H1 (cell line): ENCODE measurements around the gene PLPPR3. TPM values are rescaled to one million over a fixed set of nuclear protein-coding genes. Genes with fewer than 3 reads are reported as not detected.

Experiments
- CTCF ChIA-PET: fragments of 300-600 bp; sonication (Branson Sonifier 250); formaldehyde crosslinking; loops from one replicate; lab custom pipeline; 2021; ENCODE audit not compliant: partially characterized antibody; lab: Charles Lee
- POLR2A ChIA-PET: fragments of 300-600 bp; sonication (Branson Sonifier 250); formaldehyde crosslinking; loops from one replicate; lab custom pipeline; 2021; ENCODE audit warnings: inconsistent platforms; ENCODE audit not compliant: partially characterized antibody; lab: Charles Lee
- DNase-seq, 2 experiments: peaks; one replicate each; pipeline versions ENCODE4 v3.0.0 to v3.0.0-alpha.2; 2010 to 2022; ENCODE audit warnings: low spot score in 2 of 2, low read depth in 1 of 2, mixed read lengths in 1 of 2
- FAIRE-seq: peaks from 2 replicates; lab custom pipeline; 2011; peaks lifted over from hg19 to GRCh38; lab: Jason Lieb, UNC
- H2AFZ ChIP-seq: 2 replicates; pipeline ENCODE4 v1.8.1; 2012; ENCODE audit warnings: low read length, inconsistent platforms
- H2AK5ac ChIP-seq: 2 replicates; pipeline ENCODE4 v1.6.1; 2013; ENCODE audit warnings: low read depth, low read length
- H2BK120ac ChIP-seq: replicated peaks from 2 replicates; pipeline ENCODE3; 2013; ENCODE audit warnings: low read depth, low read length, inconsistent platforms
- H2BK12ac ChIP-seq: 2 replicates; pipeline ENCODE4 v1.6.1; 2013; ENCODE audit warnings: low read depth, low read length
- H2BK15ac ChIP-seq: 2 replicates; pipeline ENCODE4 v1.6.1; 2013; ENCODE audit warnings: low read length
- H2BK20ac ChIP-seq: 2 replicates; pipeline ENCODE4 v1.6.1; 2013; ENCODE audit warnings: low read length
- H2BK5ac ChIP-seq: 2 replicates; pipeline ENCODE4 v1.6.1; 2013; ENCODE audit warnings: low read depth, low read length
- H3K14ac ChIP-seq: 2 replicates; pipeline ENCODE4 v1.6.1; 2013; ENCODE audit warnings: inconsistent platforms; ENCODE audit not compliant: insufficient read length
- H3K18ac ChIP-seq: 2 replicates; pipeline ENCODE4 v1.6.1; 2013; ENCODE audit warnings: low read length; ENCODE audit errors: extremely low read depth
- H3K23ac ChIP-seq: 2 replicates; pipeline ENCODE4 v1.6.1; 2013; ENCODE audit warnings: inconsistent platforms; ENCODE audit not compliant: insufficient read length
- H3K23me2 ChIP-seq: 2 replicates; pipeline ENCODE4 v1.6.1; 2013; ENCODE audit warnings: low read depth, low read length
- H3K27ac ChIP-seq: 2 replicates; pipeline ENCODE4 v1.6.1; 2011; ENCODE audit warnings: low read depth, low read length, inconsistent platforms
- H3K27me3 ChIP-seq, 4 experiments: replicated peaks in 1 of 4; 1 replicate in 1 of 4; 2 replicates in 3 of 4; pipeline versions ENCODE4 v1.6.1 to v1.8.1; 2011 to 2013; ENCODE audit warnings: low read length in 3 of 4, mild to moderate bottlenecking in 3 of 4, inconsistent platforms in 2 of 4, mixed read lengths in 2 of 4, moderate library complexity in 1 of 4; ENCODE audit not compliant: control insufficient read depth in 3 of 4, insufficient read depth in 3 of 4; ENCODE audit errors: extremely low read depth in 1 of 4
- H3K36me3 ChIP-seq, 4 experiments: 2 replicates each; pipeline versions ENCODE4 v1.6.1 to v1.8.1; 2011 to 2013; ENCODE audit warnings: mild to moderate bottlenecking in 4 of 4, low read length in 3 of 4, moderate library complexity in 2 of 4, control low read depth in 1 of 4, inconsistent platforms in 1 of 4; ENCODE audit not compliant: insufficient read depth in 4 of 4, control insufficient read depth in 2 of 4
- H3K4ac ChIP-seq: replicated peaks from 2 replicates; pipeline ENCODE3; 2013; ENCODE audit warnings: low read length, low read depth, mixed read lengths, inconsistent platforms; ENCODE audit not compliant: insufficient read length
- H3K4me1 ChIP-seq, 4 experiments: replicated peaks in 1 of 4; 1 replicate in 1 of 4; 2 replicates in 3 of 4; pipeline versions ENCODE4 v1.6.1 to v1.8.1; 2011 to 2013; ENCODE audit warnings: low read length in 3 of 4, inconsistent platforms in 2 of 4, mixed read lengths in 1 of 4; ENCODE audit not compliant: insufficient read depth in 4 of 4, control insufficient read depth in 3 of 4
- H3K4me2 ChIP-seq, 2 experiments: 2 replicates each; pipeline versions ENCODE4 v1.6.1 to v1.8.1; 2011 to 2013; ENCODE audit warnings: low read depth in 2 of 2, low read length in 2 of 2, control low read depth in 1 of 2, inconsistent platforms in 1 of 2, mild to moderate bottlenecking in 1 of 2; ENCODE audit not compliant: insufficient read depth in 1 of 2
- H3K4me3 ChIP-seq, 4 experiments: fragments of 200-600, 300-600 bp in 1 of 4; sonication (generic), shearing (Covaris generic), sonication (Bioruptor Twin) in 1 of 4; 2 replicates each; pipeline versions ENCODE4 v1.5.1 to v1.8.1; 2011 to 2016; ENCODE audit warnings: low read length in 4 of 4, low read depth in 3 of 4, control low read depth in 2 of 4, inconsistent platforms in 2 of 4, mild to moderate bottlenecking in 2 of 4, mixed read lengths in 1 of 4, moderate library complexity in 1 of 4; ENCODE audit not compliant: insufficient read depth in 2 of 4; ENCODE audit errors: extremely low read depth in 1 of 4
- H3K56ac ChIP-seq: replicated peaks from 2 replicates; pipeline ENCODE3; 2013; ENCODE audit warnings: low read depth, mild to moderate bottlenecking, mixed read lengths, low read length, inconsistent platforms; ENCODE audit not compliant: insufficient read length
- H3K79me1 ChIP-seq: 2 replicates; pipeline ENCODE4 v1.6.1; 2013; ENCODE audit warnings: low read depth, low read length, control low read depth
- H3K79me2 ChIP-seq, 2 experiments: 2 replicates each; pipeline versions ENCODE4 v1.6.1 to v1.8.1; 2012 to 2013; ENCODE audit warnings: low read length in 2 of 2, mild to moderate bottlenecking in 2 of 2, inconsistent platforms in 1 of 2; ENCODE audit not compliant: insufficient read depth in 2 of 2, control insufficient read depth in 1 of 2
- H3K9ac ChIP-seq, 4 experiments: replicated peaks in 1 of 4; 1 replicate in 1 of 4; 2 replicates in 3 of 4; pipeline versions ENCODE4 v1.6.1 to v1.8.1; 2011 to 2013; ENCODE audit warnings: low read depth in 3 of 4, low read length in 3 of 4, control low read depth in 2 of 4, mild to moderate bottlenecking in 2 of 4, moderate library complexity in 2 of 4, inconsistent platforms in 1 of 4; ENCODE audit errors: extremely low read depth in 1 of 4
- H3K9me3 ChIP-seq, 2 experiments: 2 replicates each; pipeline versions ENCODE4 v1.6.1 to v1.8.1; 2012 to 2013; ENCODE audit warnings: mild to moderate bottlenecking in 2 of 2, moderate library complexity in 2 of 2, control low read depth in 1 of 2, inconsistent platforms in 1 of 2, low read depth in 1 of 2, low read length in 1 of 2, mixed read lengths in 1 of 2; ENCODE audit not compliant: insufficient read depth in 2 of 2
- H4K20me1 ChIP-seq, 2 experiments: replicated peaks in 1 of 2; 2 replicates each; pipeline versions ENCODE3 to v1.8.1; 2011 to 2013; ENCODE audit warnings: inconsistent platforms in 2 of 2, low read length in 2 of 2, mild to moderate bottlenecking in 1 of 2; ENCODE audit not compliant: insufficient read depth in 2 of 2, control insufficient read depth in 1 of 2
- H4K5ac ChIP-seq: 2 replicates; pipeline ENCODE4 v1.6.1; 2013; ENCODE audit warnings: low read length, low read depth, mixed read lengths, inconsistent platforms; ENCODE audit not compliant: insufficient read length
- H4K8ac ChIP-seq: 2 replicates; pipeline ENCODE4 v1.8.0; 2013; ENCODE audit warnings: mild to moderate bottlenecking, moderate library complexity, low read length, inconsistent platforms; ENCODE audit not compliant: insufficient read depth; ENCODE audit errors: extremely low read depth
- H4K91ac ChIP-seq: replicated peaks from 2 replicates; pipeline ENCODE3; 2013; ENCODE audit warnings: low read length, mixed read lengths, inconsistent platforms; ENCODE audit not compliant: insufficient read length
- BACH1 ChIP-seq: IDR thresholded peaks from 2 replicates; pipeline ENCODE4 v1.6.1; 2012; ENCODE audit warnings: low read length, improper control_type of control experiment
- BCL11A ChIP-seq, 2 experiments: IDR thresholded peaks; one replicate each; pipeline ENCODE4 v1.6.1; 2011; ENCODE audit warnings: low read depth in 2 of 2, low read length in 2 of 2, mild to moderate bottlenecking in 2 of 2
- BRCA1 ChIP-seq: IDR thresholded peaks from 2 replicates; pipeline ENCODE4 v1.6.1; 2012; ENCODE audit warnings: low read depth, low read length, improper control_type of control experiment
- CBX8 ChIP-seq: fragments of 300-800, 300-1000 bp; sonication (generic); IDR thresholded peaks from 2 replicates; pipeline ENCODE4 v1.7.1; 2016; ENCODE audit warnings: low read depth, low read length, borderline replicate concordance
- FOSL1 ChIP-seq: IDR thresholded peaks from 2 replicates; pipeline ENCODE4 v1.6.1; 2011; ENCODE audit warnings: mild to moderate bottlenecking, low read depth, low read length, moderate library complexity; ENCODE audit not compliant: insufficient read depth
- GTF2F1 ChIP-seq: IDR thresholded peaks from 2 replicates; pipeline ENCODE4 v1.6.1; 2012; ENCODE audit warnings: low read depth, low read length, improper control_type of control experiment, borderline replicate concordance
- KDM4A ChIP-seq: IDR thresholded peaks from one replicate; pipeline ENCODE4 v1.7.1; 2012; ENCODE audit warnings: low read depth, mild to moderate bottlenecking, moderate library complexity, low read length, inconsistent platforms; ENCODE audit not compliant: severe bottlenecking
- POU5F1 ChIP-seq: IDR thresholded peaks from 2 replicates; pipeline ENCODE4 v1.6.1; 2011; ENCODE audit warnings: low read depth, mild to moderate bottlenecking, low read length, moderate library complexity
- RFX5 ChIP-seq: IDR thresholded peaks from 2 replicates; pipeline ENCODE4 v1.6.1; 2011; ENCODE audit warnings: low read depth, low read length, improper control_type of control experiment, borderline replicate concordance
- SRF ChIP-seq: IDR thresholded peaks from 2 replicates; pipeline ENCODE4 v1.6.1; 2011; ENCODE audit warnings: mild to moderate bottlenecking, low read depth, low read length, moderate library complexity
- TBP ChIP-seq: IDR thresholded peaks from 2 replicates; pipeline ENCODE4 v1.6.1; 2011; ENCODE audit warnings: low read depth, low read length, improper control_type of control experiment
- TCF12 ChIP-seq: IDR thresholded peaks from 2 replicates; pipeline ENCODE4 v1.6.1; 2011; ENCODE audit warnings: low read depth, mild to moderate bottlenecking, low read length
- USF2 ChIP-seq: IDR thresholded peaks from 2 replicates; pipeline ENCODE4 v1.6.1; 2011; ENCODE audit warnings: low read length, improper control_type of control experiment
- WGBS, 2 experiments: shearing (Covaris generic) in 1 of 2; methylation state at CpG; one replicate each; pipeline versions ENCODE4 v1.1.6 to v1.1.7; 2013 to 2015; ENCODE audit warnings: low lambda C conversion rate in 2 of 2, mixed read lengths in 2 of 2, inconsistent platforms in 1 of 2, low coverage in 1 of 2, missing lambda C conversion rate in 1 of 2; ENCODE audit not compliant: insufficient replicate concordance in 2 of 2, insufficient coverage in 1 of 2, insufficient read length in 1 of 2; ENCODE audit errors: extremely low coverage in 1 of 2, missing lambda C conversion rate in 1 of 2; 5-methylcytosine and 5-hydroxymethylcytosine counted together
- polyA plus RNA-seq, 7 experiments: library from polyadenylated mRNA; depleted of rRNA in 3 of 7; stranded (reverse) in 5 of 7; unstranded in 2 of 7; fragments of >200 nt in 5 of 7; fragments of 200-250 nt in 2 of 7; gene quantifications; 1 replicate in 5 of 7; 2 replicates in 1 of 7; 4 replicates in 1 of 7; pipeline versions ENCODE4 v1.2.1 to v1.2.3, GENCODE V29; 2011 to 2013; ENCODE audit warnings: missing spikeins in 2 of 7, mixed read lengths in 2 of 7
- total RNA-seq: library from RNA; stranded (reverse); fragmentation: NEBNext Ultra II Directional; extraction: Animal tissue kit (Norgen Biotek cat#: 25700); gene quantifications from 2 replicates; pipeline ENCODE4 v1.2.1, GENCODE V29; 2021

Gene PLPPR3
- total and polyA plus RNA-seq, 2 of the 8 experiments (the other 6 are each of a cell fraction or from before 2014, with no cell fraction given), result 71.7 to 76.4 TPM

DNA sequence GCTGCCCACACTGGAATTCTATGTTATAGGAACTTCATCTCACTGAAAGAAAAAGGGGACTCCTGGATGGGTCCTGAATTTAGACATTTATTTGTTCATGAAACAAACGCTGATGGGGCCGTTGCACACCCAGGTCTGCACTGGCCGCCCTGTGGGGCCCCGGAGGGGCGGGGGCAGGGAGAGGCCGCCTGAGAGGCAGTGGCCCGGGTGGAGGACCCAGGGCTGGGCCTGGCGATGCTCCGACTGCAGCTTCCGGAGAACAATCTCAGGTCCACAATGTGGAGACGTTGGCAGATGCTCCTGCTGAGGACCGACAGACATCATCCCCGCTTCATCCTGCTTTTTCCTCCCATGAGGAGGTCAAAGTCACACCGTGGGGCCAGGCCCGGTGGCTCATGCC, 40.8 kb downstream of the PLPPR3 start:
- Histone ChIP-seq H2BK120ac (no peak overlapping the region), H3K27ac (no peak overlapping the region), H3K14ac (no peak overlapping the region), H3K56ac (no peak overlapping the region), H3K4me3 (no peak overlapping the region), H3K27me3 (no peaks in the 10 kb centered on the region), H4K8ac (no peak overlapping the region), H2BK20ac (peak overlapping the region; percentile 97; the same call in 1 of the 2 replicates), H3K4me2 (no peak overlapping the region), H3K23ac (no peak overlapping the region), H3K9ac (no peak overlapping the region), H2BK5ac (peak overlapping the region; percentile 71; the same call in 1 of the 2 replicates), H2AFZ (no peak overlapping the region), H3K18ac (peak overlapping the region; percentile 96; the same call in 1 of the 2 replicates), H3K23me2 (no peaks in the 10 kb centered on the region), H4K20me1 (no peaks in the 10 kb centered on the region), H4K5ac (no peak overlapping the region), H2BK12ac (peak overlapping the region; percentile 84), H3K4me1 (peaks cover 7 to 16% (median 12%) of the 10 kb centered on the region in 4 experiments), H3K36me3 (no peaks in the 10 kb centered on the region), H2BK15ac (peak overlapping the region; percentile 95; the same call in 1 of the 2 replicates), H4K91ac (no peak overlapping the region), H3K79me1 (no peaks in the 10 kb centered on the region; the same call in 1 of the 2 replicates), H3K9me3 (no peaks in the 10 kb centered on the region), H3K4ac (no peak overlapping the region), H2AK5ac (peak overlapping the region; percentile 93; the same call in 1 of the 2 replicates), H3K79me2 (peaks cover 0 to 2% of the 10 kb centered on the region in 2 experiments; a peak in 2 of 4 replicates)
- no peak for FAIRE-seq
- no peak for DNase-seq
- POLR2A ChIA-PET, result interaction anchor here (0.6 to 9.0 kb wide), 8 partner anchors 8 to 257 kb away, joined by 3 to 61 read pairs (median 10); partner anchors contain the start of gene PTBP1
- WGBS, 2 experiments, result 95% methylated on average over 15 of the region's 15 CpGs; no CpG with 5 or more reads in 1 of the 2 experiments
- CTCF ChIA-PET, result interaction anchor here (1.3 to 2.5 kb wide), 2 partner anchors 11 to 76 kb away, joined by 3 to 10 read pairs; no protein-coding TSS in a partner anchor
- no peak for TF ChIP-seq BRCA1
- no peak for TF ChIP-seq TBP
- TF ChIP-seq POU5F1, result no peak
- TF ChIP-seq BACH1, result no peak
- no peak for TF ChIP-seq GTF2F1
- TF ChIP-seq FOSL1, result no peak
- no peak for TF ChIP-seq TCF12
- no peak for TF ChIP-seq USF2
- no peak for TF ChIP-seq SRF
- TF ChIP-seq CBX8, result no peak
- TF ChIP-seq KDM4A, result no peak
- TF ChIP-seq RFX5, result no peak
- TF ChIP-seq BCL11A (IDR thresholded peaks at IDR 0.05; ENCODE audit: low read depth in 2 of 2, low read length in 2 of 2), result no peak
